GM23338 (cell line): ENCODE measurements around the gene USP16. TPM values are rescaled to one million over a fixed set of nuclear protein-coding genes. Genes with fewer than 3 reads are reported as not detected.

Experiments
- ATAC-seq: fragments of 200-7000 bp; cut with Tn5 transposase; 3 replicates; pipeline ENCODE4 v1.9.1; 2020
- DNase-seq: peaks from one replicate; pipeline ENCODE4 v3.0.0-alpha.2; 2015; ENCODE audit warnings: low spot score
- H2AFZ ChIP-seq: fragments of 200-600 bp; sonication (generic); 2 replicates; pipeline ENCODE4 v1.8.0; 2016; ENCODE audit warnings: antibody characterized with exemption, mild to moderate bottlenecking, moderate library complexity
- H3F3A ChIP-seq: fragments of 200-600 bp; sonication (generic); replicated peaks from 2 replicates; pipeline ENCODE4 v1.8.0; 2017; ENCODE audit warnings: antibody characterized with exemption, mixed run types, low read depth
- H3K27ac ChIP-seq: fragments of 200-600 bp; sonication (generic); 2 replicates; pipeline ENCODE4 v1.6.1; 2016; ENCODE audit warnings: low read depth
- H3K27me3 ChIP-seq: fragments of 200-600 bp; sonication (generic); 2 replicates; pipeline ENCODE4 v1.8.0; 2016; ENCODE audit warnings: mild to moderate bottlenecking, mixed run types, moderate library complexity; ENCODE audit not compliant: insufficient read depth
- H3K36me3 ChIP-seq: fragments of 200-600 bp; sonication (generic); 2 replicates; pipeline ENCODE4 v1.8.0; 2016; ENCODE audit warnings: mild to moderate bottlenecking; ENCODE audit not compliant: insufficient read depth
- H3K4me1 ChIP-seq: fragments of 200-600 bp; sonication (generic); 2 replicates; pipeline ENCODE4 v1.8.0; 2016; ENCODE audit warnings: mild to moderate bottlenecking, moderate library complexity; ENCODE audit not compliant: insufficient read depth
- H3K4me2 ChIP-seq: fragments of 200-600 bp; sonication (generic); 2 replicates; pipeline ENCODE4 v1.7.1; 2017; ENCODE audit warnings: mixed run types
- H3K4me3 ChIP-seq: fragments of 200-600 bp; sonication (generic); 2 replicates; pipeline ENCODE4 v1.6.1; 2016; ENCODE audit warnings: mixed run types
- H3K79me2 ChIP-seq: fragments of 200-600 bp; sonication (generic); replicated peaks from 2 replicates; pipeline ENCODE4 v1.8.0; 2017; ENCODE audit warnings: mild to moderate bottlenecking; ENCODE audit not compliant: insufficient read depth
- H3K9me2 ChIP-seq: fragments of 200-600 bp; sonication (generic); 2 replicates; pipeline ENCODE4 v1.8.0; 2017; ENCODE audit not compliant: insufficient read depth
- H4K20me1 ChIP-seq: fragments of 200-600 bp; sonication (generic); replicated peaks from 2 replicates; pipeline ENCODE4 v1.8.0; 2017; ENCODE audit warnings: mild to moderate bottlenecking; ENCODE audit not compliant: insufficient read depth
- H3K27ac Mint-ChIP-seq: 2 replicates; pipeline ENCODE4 v1.8.0; 2020; ENCODE audit warnings: inconsistent platforms, mild to moderate bottlenecking, moderate library complexity, mixed read lengths
- H3K27me3 Mint-ChIP-seq: 3 replicates; pipeline ENCODE4 v1.8.0; 2022; ENCODE audit warnings: low read depth, mild to moderate bottlenecking, moderate library complexity, mixed read lengths, inconsistent platforms; ENCODE audit not compliant: insufficient read depth, poor library complexity
- H3K36me3 Mint-ChIP-seq: 3 replicates; pipeline ENCODE4 v1.8.0; 2021; ENCODE audit warnings: low read depth, mild to moderate bottlenecking, inconsistent platforms, moderate library complexity, mixed read lengths
- H3K4me1 Mint-ChIP-seq: 3 replicates; pipeline ENCODE4 v1.8.0; 2020; ENCODE audit warnings: mild to moderate bottlenecking, inconsistent platforms, mixed read lengths
- H3K4me3 Mint-ChIP-seq: 3 replicates; pipeline ENCODE4 v1.8.0; 2021; ENCODE audit warnings: moderate library complexity, mild to moderate bottlenecking, inconsistent platforms, mixed read lengths
- H3K9me3 Mint-ChIP-seq: 3 replicates; pipeline ENCODE4 v1.8.0; 2020; ENCODE audit warnings: moderate library complexity, mild to moderate bottlenecking, inconsistent platforms, mixed read lengths
- CREB1 ChIP-seq: fragments of 250-450 bp; sonication (Bioruptor Pico); IDR thresholded peaks from 2 replicates; pipeline ENCODE4 v1.5.0; 2020; ENCODE audit warnings: low read depth, mild to moderate bottlenecking, moderate library complexity
- EZH2 ChIP-seq: fragments of 200-600 bp; sonication (generic); IDR thresholded peaks from one replicate; pipeline ENCODE4 v1.8.0; 2017; ENCODE audit warnings: antibody characterized with exemption, mild to moderate bottlenecking, low read depth; ENCODE audit not compliant: unreplicated experiment
- EZH2phosphoT487 ChIP-seq: fragments of 200-600 bp; sonication (generic); IDR thresholded peaks from one replicate; pipeline ENCODE4 v1.8.1; 2018; ENCODE audit warnings: antibody characterized with exemption; ENCODE audit not compliant: unreplicated experiment
- JUNB ChIP-seq: IDR thresholded peaks from one replicate; pipeline ENCODE4 v1.6.1; 2016; ENCODE audit warnings: antibody characterized with exemption; ENCODE audit not compliant: unreplicated experiment
- NANOG ChIP-seq: IDR thresholded peaks from 2 replicates; pipeline ENCODE4 v1.6.1; 2016; ENCODE audit warnings: antibody characterized with exemption, borderline replicate concordance
- POLR2AphosphoS5 ChIP-seq: IDR thresholded peaks from 2 replicates; pipeline ENCODE4 v1.6.1; 2016; ENCODE audit warnings: antibody characterized with exemption, low read depth
- STAT1 ChIP-seq: IDR thresholded peaks from one replicate; pipeline ENCODE4 v1.6.1; 2016; ENCODE audit warnings: antibody characterized with exemption; ENCODE audit not compliant: unreplicated experiment
- ZNF114 ChIP-seq: fragments of 250-450 bp; sonication (Bioruptor Pico); IDR thresholded peaks from 2 replicates; pipeline ENCODE4 v1.5.0; 2020; ENCODE audit warnings: mild to moderate bottlenecking, moderate library complexity
- ZNF331 ChIP-seq: fragments of 250-450 bp; sonication (Bioruptor Pico); IDR thresholded peaks from 2 replicates; pipeline ENCODE4 v1.5.0; 2020; ENCODE audit warnings: low read depth, mild to moderate bottlenecking, moderate library complexity
- polyA plus RNA-seq: library from polyadenylated mRNA; unstranded; fragments of >200 nt; fragmentation: Nextera tagmentation; extraction: Ambion mirVana; gene quantifications from 2 replicates; pipeline ENCODE4 v1.2.1, GENCODE V29; 2016
- total RNA-seq: library from RNA; depleted of rRNA; stranded (reverse); fragments of >200 nt; shearing (Covaris generic); gene quantifications from 2 replicates; pipeline ENCODE4 v1.2.3, GENCODE V29; 2014
- TF ChIP-seq, protein P1 (sequence below): IDR thresholded peaks from 2 replicates; pipeline ENCODE4 v1.6.1; 2016; ENCODE audit warnings: antibody characterized with exemption
- TF ChIP-seq, protein P2 (sequence below), 2 experiments: fragments of 200-600 bp in 1 of 2; sonication (generic) in 1 of 2; conservative IDR thresholded peaks; 2 replicates each; pipeline versions ENCODE4 v1.5.1 to v1.6.1; 2016 to 2017; ENCODE audit warnings: antibody characterized with exemption in 2 of 2, low read depth in 2 of 2, mild to moderate bottlenecking in 2 of 2, moderate library complexity in 1 of 2
- TF ChIP-seq, protein P3 (sequence below): IDR thresholded peaks from one replicate; pipeline ENCODE4 v1.6.1; 2018; ENCODE audit warnings: antibody characterized with exemption; ENCODE audit not compliant: unreplicated experiment
- TF ChIP-seq, protein P4 (sequence below): fragments of 250-450 bp; sonication (Bioruptor Pico); IDR thresholded peaks from 2 replicates; pipeline ENCODE4 v1.5.0; 2020; ENCODE audit warnings: mild to moderate bottlenecking, moderate library complexity

USP16 gene
- total and polyA plus RNA-seq, 2 experiments from 2014 or later, result 19.7 to 70.4 TPM

DNA sequence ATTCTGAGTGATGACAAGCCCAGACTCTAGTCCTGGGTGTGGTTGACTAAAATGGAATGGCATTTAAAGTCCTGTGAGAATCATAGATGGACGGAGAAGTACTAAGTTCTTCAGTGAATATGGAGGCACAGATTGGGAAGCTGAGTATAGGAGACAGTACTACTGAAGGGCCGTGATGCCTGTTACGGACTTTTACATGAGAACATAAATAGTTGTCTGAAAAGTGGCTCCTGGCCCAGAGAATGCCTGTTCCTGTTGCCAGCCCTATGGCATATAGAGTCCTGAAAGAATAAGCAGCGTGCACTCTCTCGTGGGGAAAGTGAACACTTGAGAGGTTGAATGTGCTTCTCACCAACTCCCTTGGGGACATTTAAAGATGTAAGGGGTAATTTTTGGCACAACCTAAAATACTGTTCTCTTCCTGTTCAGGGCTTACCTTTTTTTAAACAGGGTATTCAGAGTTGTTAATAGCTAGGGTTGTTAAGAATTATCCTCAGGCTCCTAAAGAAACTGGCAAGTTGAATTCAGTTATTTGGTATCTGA is 28.6 kb downstream of the USP16 start:
- H3K9me2 ChIP-seq, result no peaks in the 10 kb centered on the region
- TF ChIP-seq NANOG, result no peak
- no peak for TF ChIP-seq CREB1
- TF ChIP-seq, protein P1, sequence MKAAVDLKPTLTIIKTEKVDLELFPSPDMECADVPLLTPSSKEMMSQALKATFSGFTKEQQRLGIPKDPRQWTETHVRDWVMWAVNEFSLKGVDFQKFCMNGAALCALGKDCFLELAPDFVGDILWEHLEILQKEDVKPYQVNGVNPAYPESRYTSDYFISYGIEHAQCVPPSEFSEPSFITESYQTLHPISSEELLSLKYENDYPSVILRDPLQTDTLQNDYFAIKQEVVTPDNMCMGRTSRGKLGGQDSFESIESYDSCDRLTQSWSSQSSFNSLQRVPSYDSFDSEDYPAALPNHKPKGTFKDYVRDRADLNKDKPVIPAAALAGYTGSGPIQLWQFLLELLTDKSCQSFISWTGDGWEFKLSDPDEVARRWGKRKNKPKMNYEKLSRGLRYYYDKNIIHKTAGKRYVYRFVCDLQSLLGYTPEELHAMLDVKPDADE, result no peak
- TF ChIP-seq EZH2phosphoT487, result no peak
- no peak for TF ChIP-seq STAT1
- TF ChIP-seq, protein P2, sequence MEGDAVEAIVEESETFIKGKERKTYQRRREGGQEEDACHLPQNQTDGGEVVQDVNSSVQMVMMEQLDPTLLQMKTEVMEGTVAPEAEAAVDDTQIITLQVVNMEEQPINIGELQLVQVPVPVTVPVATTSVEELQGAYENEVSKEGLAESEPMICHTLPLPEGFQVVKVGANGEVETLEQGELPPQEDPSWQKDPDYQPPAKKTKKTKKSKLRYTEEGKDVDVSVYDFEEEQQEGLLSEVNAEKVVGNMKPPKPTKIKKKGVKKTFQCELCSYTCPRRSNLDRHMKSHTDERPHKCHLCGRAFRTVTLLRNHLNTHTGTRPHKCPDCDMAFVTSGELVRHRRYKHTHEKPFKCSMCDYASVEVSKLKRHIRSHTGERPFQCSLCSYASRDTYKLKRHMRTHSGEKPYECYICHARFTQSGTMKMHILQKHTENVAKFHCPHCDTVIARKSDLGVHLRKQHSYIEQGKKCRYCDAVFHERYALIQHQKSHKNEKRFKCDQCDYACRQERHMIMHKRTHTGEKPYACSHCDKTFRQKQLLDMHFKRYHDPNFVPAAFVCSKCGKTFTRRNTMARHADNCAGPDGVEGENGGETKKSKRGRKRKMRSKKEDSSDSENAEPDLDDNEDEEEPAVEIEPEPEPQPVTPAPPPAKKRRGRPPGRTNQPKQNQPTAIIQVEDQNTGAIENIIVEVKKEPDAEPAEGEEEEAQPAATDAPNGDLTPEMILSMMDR (conservative IDR thresholded peaks at IDR 0.05; ENCODE audit: low read depth in 2 of 2), result no peak
- TF ChIP-seq JUNB, result no peak
- TF ChIP-seq POLR2AphosphoS5, result no peak
- no peak for TF ChIP-seq ZNF331 (CRISPR knock-in tag)
- TF ChIP-seq, protein P3, sequence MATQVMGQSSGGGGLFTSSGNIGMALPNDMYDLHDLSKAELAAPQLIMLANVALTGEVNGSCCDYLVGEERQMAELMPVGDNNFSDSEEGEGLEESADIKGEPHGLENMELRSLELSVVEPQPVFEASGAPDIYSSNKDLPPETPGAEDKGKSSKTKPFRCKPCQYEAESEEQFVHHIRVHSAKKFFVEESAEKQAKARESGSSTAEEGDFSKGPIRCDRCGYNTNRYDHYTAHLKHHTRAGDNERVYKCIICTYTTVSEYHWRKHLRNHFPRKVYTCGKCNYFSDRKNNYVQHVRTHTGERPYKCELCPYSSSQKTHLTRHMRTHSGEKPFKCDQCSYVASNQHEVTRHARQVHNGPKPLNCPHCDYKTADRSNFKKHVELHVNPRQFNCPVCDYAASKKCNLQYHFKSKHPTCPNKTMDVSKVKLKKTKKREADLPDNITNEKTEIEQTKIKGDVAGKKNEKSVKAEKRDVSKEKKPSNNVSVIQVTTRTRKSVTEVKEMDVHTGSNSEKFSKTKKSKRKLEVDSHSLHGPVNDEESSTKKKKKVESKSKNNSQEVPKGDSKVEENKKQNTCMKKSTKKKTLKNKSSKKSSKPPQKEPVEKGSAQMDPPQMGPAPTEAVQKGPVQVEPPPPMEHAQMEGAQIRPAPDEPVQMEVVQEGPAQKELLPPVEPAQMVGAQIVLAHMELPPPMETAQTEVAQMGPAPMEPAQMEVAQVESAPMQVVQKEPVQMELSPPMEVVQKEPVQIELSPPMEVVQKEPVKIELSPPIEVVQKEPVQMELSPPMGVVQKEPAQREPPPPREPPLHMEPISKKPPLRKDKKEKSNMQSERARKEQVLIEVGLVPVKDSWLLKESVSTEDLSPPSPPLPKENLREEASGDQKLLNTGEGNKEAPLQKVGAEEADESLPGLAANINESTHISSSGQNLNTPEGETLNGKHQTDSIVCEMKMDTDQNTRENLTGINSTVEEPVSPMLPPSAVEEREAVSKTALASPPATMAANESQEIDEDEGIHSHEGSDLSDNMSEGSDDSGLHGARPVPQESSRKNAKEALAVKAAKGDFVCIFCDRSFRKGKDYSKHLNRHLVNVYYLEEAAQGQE, result no peak
- no peak for TF ChIP-seq ZNF114 (CRISPR knock-in tag)
- TF ChIP-seq, protein P4, sequence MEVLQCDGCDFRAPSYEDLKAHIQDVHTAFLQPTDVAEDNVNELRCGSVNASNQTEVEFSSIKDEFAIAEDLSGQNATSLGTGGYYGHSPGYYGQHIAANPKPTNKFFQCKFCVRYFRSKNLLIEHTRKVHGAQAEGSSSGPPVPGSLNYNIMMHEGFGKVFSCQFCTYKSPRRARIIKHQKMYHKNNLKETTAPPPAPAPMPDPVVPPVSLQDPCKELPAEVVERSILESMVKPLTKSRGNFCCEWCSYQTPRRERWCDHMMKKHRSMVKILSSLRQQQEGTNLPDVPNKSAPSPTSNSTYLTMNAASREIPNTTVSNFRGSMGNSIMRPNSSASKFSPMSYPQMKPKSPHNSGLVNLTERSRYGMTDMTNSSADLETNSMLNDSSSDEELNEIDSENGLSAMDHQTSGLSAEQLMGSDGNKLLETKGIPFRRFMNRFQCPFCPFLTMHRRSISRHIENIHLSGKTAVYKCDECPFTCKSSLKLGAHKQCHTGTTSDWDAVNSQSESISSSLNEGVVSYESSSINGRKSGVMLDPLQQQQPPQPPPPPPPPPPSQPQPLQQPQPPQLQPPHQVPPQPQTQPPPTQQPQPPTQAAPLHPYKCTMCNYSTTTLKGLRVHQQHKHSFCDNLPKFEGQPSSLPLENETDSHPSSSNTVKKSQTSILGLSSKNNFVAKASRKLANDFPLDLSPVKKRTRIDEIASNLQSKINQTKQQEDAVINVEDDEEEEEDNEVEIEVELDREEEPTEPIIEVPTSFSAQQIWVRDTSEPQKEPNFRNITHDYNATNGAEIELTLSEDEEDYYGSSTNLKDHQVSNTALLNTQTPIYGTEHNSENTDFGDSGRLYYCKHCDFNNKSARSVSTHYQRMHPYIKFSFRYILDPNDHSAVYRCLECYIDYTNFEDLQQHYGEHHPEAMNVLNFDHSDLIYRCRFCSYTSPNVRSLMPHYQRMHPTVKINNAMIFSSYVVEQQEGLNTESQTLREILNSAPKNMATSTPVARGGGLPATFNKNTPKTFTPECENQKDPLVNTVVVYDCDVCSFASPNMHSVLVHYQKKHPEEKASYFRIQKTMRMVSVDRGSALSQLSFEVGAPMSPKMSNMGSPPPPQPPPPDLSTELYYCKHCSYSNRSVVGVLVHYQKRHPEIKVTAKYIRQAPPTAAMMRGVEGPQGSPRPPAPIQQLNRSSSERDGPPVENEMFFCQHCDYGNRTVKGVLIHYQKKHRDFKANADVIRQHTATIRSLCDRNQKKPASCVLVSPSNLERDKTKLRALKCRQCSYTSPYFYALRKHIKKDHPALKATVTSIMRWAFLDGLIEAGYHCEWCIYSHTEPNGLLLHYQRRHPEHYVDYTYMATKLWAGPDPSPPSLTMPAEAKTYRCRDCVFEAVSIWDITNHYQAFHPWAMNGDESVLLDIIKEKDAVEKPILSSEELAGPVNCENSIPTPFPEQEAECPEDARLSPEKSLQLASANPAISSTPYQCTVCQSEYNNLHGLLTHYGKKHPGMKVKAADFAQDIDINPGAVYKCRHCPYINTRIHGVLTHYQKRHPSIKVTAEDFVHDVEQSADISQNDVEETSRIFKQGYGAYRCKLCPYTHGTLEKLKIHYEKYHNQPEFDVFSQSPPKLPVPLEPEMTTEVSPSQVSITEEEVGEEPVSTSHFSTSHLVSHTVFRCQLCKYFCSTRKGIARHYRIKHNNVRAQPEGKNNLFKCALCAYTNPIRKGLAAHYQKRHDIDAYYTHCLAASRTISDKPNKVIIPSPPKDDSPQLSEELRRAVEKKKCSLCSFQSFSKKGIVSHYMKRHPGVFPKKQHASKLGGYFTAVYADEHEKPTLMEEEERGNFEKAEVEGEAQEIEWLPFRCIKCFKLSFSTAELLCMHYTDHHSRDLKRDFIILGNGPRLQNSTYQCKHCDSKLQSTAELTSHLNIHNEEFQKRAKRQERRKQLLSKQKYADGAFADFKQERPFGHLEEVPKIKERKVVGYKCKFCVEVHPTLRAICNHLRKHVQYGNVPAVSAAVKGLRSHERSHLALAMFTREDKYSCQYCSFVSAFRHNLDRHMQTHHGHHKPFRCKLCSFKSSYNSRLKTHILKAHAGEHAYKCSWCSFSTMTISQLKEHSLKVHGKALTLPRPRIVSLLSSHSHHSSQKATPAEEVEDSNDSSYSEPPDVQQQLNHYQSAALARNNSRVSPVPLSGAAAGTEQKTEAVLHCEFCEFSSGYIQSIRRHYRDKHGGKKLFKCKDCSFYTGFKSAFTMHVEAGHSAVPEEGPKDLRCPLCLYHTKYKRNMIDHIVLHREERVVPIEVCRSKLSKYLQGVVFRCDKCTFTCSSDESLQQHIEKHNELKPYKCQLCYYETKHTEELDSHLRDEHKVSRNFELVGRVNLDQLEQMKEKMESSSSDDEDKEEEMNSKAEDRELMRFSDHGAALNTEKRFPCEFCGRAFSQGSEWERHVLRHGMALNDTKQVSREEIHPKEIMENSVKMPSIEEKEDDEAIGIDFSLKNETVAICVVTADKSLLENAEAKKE, result no peak
- TF ChIP-seq EZH2, result no peak
- H3K36me3 Mint-ChIP-seq, result peaks cover 52% of the 10 kb centered on the region
- H3F3A ChIP-seq, result peaks cover 11% of the 10 kb centered on the region; the same call in 1 of the 2 replicates
- H3K4me3 Mint-ChIP-seq, result no peak overlapping the region
- DNase-seq, result no peak
- no peak overlapping the region for H3K27ac Mint-ChIP-seq
- H3K27me3 ChIP-seq, result no peaks in the 10 kb centered on the region
- no peaks in the 10 kb centered on the region for H3K79me2 ChIP-seq
- peaks cover 40% of the 10 kb centered on the region for H3K36me3 ChIP-seq
- peaks cover 24% of the 10 kb centered on the region for H4K20me1 ChIP-seq
- H3K9me3 Mint-ChIP-seq, result no peaks in the 10 kb centered on the region
- H3K4me1 ChIP-seq, result no peaks in the 10 kb centered on the region
- no peak overlapping the region for H3K4me2 ChIP-seq
- H3K4me1 Mint-ChIP-seq, result no peaks in the 10 kb centered on the region; the same call in 2 of the 3 replicates
- H2AFZ ChIP-seq, result no peak overlapping the region
- ATAC-seq, result no peak
- H3K27me3 Mint-ChIP-seq, result no peaks in the 10 kb centered on the region
- no peak overlapping the region for H3K27ac ChIP-seq
- H3K4me3 ChIP-seq, result no peak overlapping the region
